Dermis lymphatic vessel endothelial cell (primary cell): Measurements from ENCODE around the gene TRMT10C. TPM values are rescaled to one million over a fixed set of nuclear protein-coding genes. Genes with fewer than 3 reads are reported as not detected.

Source experiments
- total RNA-seq: library from RNA; depleted of rRNA; stranded (reverse); fragments of >200 nt; gene quantifications from 2 replicates; pipeline ENCODE4 v1.2.1, GENCODE V29; 2014

Gene TRMT10C
- 24.1 and 35.7 TPM in 2 replicates for total RNA-seq

GRCh38 chr3:101561630-101562328 lies at the start of gene TRMT10C:
Gene TRMT10C, plus strand, starts transcription at chr3:101561868. Its CDS starts 2,914 bp downstream, at chr3:101564782.

GRCh38 chr3:101512646-101513418 lies 48.8 kb upstream of the TRMT10C start, which contains the start of gene SENP7:
Gene SENP7, minus strand, starts transcription at chr3:101513212. Its CDS starts 82 bp downstream, at chr3:101513130.

GRCh38 chr3:101573449-101574387 lies 12.1 kb downstream of the TRMT10C start, which contains the start of gene PCNP:
Gene PCNP, plus strand, starts transcription at chr3:101574180. Its CDS starts 36 bp downstream, at chr3:101574216.

Other genes starting within 250 kb of the TRMT10C start
- 0.65 and 0.69 TPM in 2 replicates for gene IMPG2, start 241.3 kb upstream of the TRMT10C start, total RNA-seq
- 18.0 and 24.8 TPM in 2 replicates for gene SENP7, start 48.7 kb upstream of the TRMT10C start, total RNA-seq
- 82.8 and 89.6 TPM in 2 replicates for gene PCNP, start 12.3 kb downstream of the TRMT10C start, total RNA-seq
- 19.0 and 21.6 TPM in 2 replicates for gene ZBTB11, start 115.3 kb downstream of the TRMT10C start, total RNA-seq
- 2,667 and 3,515 TPM in 2 replicates for gene RPL24, start 124.8 kb downstream of the TRMT10C start, total RNA-seq
- 4.3 and 7.7 TPM in 2 replicates for gene CEP97, start 162.7 kb downstream of the TRMT10C start, total RNA-seq
- 6.4 TPM in 2 replicates for gene NXPE3, start 217.3 kb downstream of the TRMT10C start, total RNA-seq